ENCODE results near the gene MMP10.
"Not testable (repeated sequence)": the region's sequence is repeated elsewhere in the genome, so short reads cannot be mapped to it uniquely, and the experiment has no call there.

MMP10 gene

GRCh38 chr11:102753267-102753666 lies 27.2 kb downstream of the MMP10 start:
- no peaks in the 10 kb centered on the region for H3K9me3 ChIP-seq (ENCODE audit: insufficient read depth, low read depth, low read length)
- 67% methylated on average over 1 of the region's 1 CpG for whole genome bisulfite sequencing
- H3K27ac ChIP-seq (ENCODE audit: low read depth, low read length): no peak overlapping the region

GRCh38 chr11:102751673-102752072 lies 28.8 kb downstream of the MMP10 start:
- Histone ChIP-seq H3K27ac (ENCODE audit: low read depth, low read length) (peak overlapping the region; percentile 32; the same call in 1 of the 2 replicates), H3K9me3 (ENCODE audit: insufficient read depth, low read depth, low read length) (no peaks in the 10 kb centered on the region), H3K36me3 (ENCODE audit: insufficient read depth, low read length) (no peaks in the 10 kb centered on the region), H3K4me1 (ENCODE audit: insufficient read depth, low read length) (peaks cover 14% of the 10 kb centered on the region), H3K27me3 (ENCODE audit: insufficient read depth, low read length) (no peaks in the 10 kb centered on the region), H3K9ac (ENCODE audit: low read depth, low read length) (peak overlapping the region; percentile 3; the same call in 1 of the 2 replicates), H3K4me3 (ENCODE audit: low read length) (no peak overlapping the region)

More at GRCh38 chr11:102753267-102753666, 27.2 kb downstream of the MMP10 start:
- Histone ChIP-seq H3K36me3 (ENCODE audit: insufficient read depth, low read length) (no peaks in the 10 kb centered on the region), H3K4me3 (ENCODE audit: low read length) (no peak overlapping the region), H3K4me1 (ENCODE audit: insufficient read depth, low read length) (peaks cover 14% of the 10 kb centered on the region), H3K27me3 (ENCODE audit: insufficient read depth, low read length) (no peaks in the 10 kb centered on the region), H3K9ac (ENCODE audit: low read depth, low read length) (no peak overlapping the region)

- no peak overlapping the region for H3K4me3 ChIP-seq (ENCODE audit: low read length)
- peaks cover 14% of the 10 kb centered on the region for H3K4me1 ChIP-seq (ENCODE audit: insufficient read depth, low read length)
- H3K36me3 ChIP-seq (ENCODE audit: insufficient read depth, low read length): no peaks in the 10 kb centered on the region
- H3K27ac ChIP-seq (ENCODE audit: low read depth, low read length): no peak overlapping the region
- no peaks in the 10 kb centered on the region for H3K27me3 ChIP-seq (ENCODE audit: insufficient read depth, low read length)
- no peaks in the 10 kb centered on the region for H3K9me3 ChIP-seq (ENCODE audit: insufficient read depth, low read depth, low read length)
- H3K9ac ChIP-seq (ENCODE audit: low read depth, low read length): no peak overlapping the region
Observed at GRCh38 chr11:102749101-102749722, 31.2 kb downstream of the MMP10 start.

- not testable (repeated sequence) for H3K27ac ChIP-seq (ENCODE audit: low read depth, low read length)
- H3K4me3 ChIP-seq (ENCODE audit: low read length): peak overlapping the region; percentile 52
Observed at GRCh38 chr11:102746746-102747578, 33.5 kb downstream of the MMP10 start.

GRCh38 chr11:102734650-102735049 lies 45.8 kb downstream of the MMP10 start:
- Histone ChIP-seq H3K9me3 (ENCODE audit: insufficient read depth, low read depth, low read length) (no peaks in the 10 kb centered on the region), H3K4me1 (ENCODE audit: insufficient read depth, low read length) (no peaks in the 10 kb centered on the region)

More at GRCh38 chr11:102746746-102747578, 33.5 kb downstream of the MMP10 start:
- not testable (repeated sequence) for H3K9me3 ChIP-seq (ENCODE audit: insufficient read depth, low read depth, low read length); H3K4me1 ChIP-seq (ENCODE audit: insufficient read depth, low read length); H3K27me3 ChIP-seq (ENCODE audit: insufficient read depth, low read length); H3K36me3 ChIP-seq (ENCODE audit: insufficient read depth, low read length)
- WGBS: 46% methylated on average over 31 of the region's 32 CpGs
- H3K9ac ChIP-seq (ENCODE audit: low read depth, low read length): peak overlapping the region; percentile 57; the same call in 1 of the 2 replicates

GRCh38 chr11:102733232-102733875 lies 47.1 kb downstream of the MMP10 start:
- Histone ChIP-seq H3K27ac (ENCODE audit: low read depth, low read length) (no peak overlapping the region), H3K27me3 (ENCODE audit: insufficient read depth, low read length) (no peaks in the 10 kb centered on the region)
- WGBS: 58% methylated on average over 8 of the region's 8 CpGs

More at GRCh38 chr11:102734650-102735049, 45.8 kb downstream of the MMP10 start:
- no peaks in the 10 kb centered on the region for H3K36me3 ChIP-seq (ENCODE audit: insufficient read depth, low read length)
- H3K27me3 ChIP-seq (ENCODE audit: insufficient read depth, low read length): no peaks in the 10 kb centered on the region
- H3K27ac ChIP-seq (ENCODE audit: low read depth, low read length): no peak overlapping the region
- no peak overlapping the region for H3K4me3 ChIP-seq (ENCODE audit: low read length)
- H3K9ac ChIP-seq (ENCODE audit: low read depth, low read length): no peak overlapping the region

GRCh38 chr11:102730944-102731343 lies 49.5 kb downstream of the MMP10 start:
- H3K27ac ChIP-seq (ENCODE audit: low read depth, low read length); H3K9me3 ChIP-seq (ENCODE audit: insufficient read depth, low read depth, low read length); H3K36me3 ChIP-seq (ENCODE audit: insufficient read depth, low read length); H3K4me1 ChIP-seq (ENCODE audit: insufficient read depth, low read length); H3K27me3 ChIP-seq (ENCODE audit: insufficient read depth, low read length); H3K4me3 ChIP-seq (ENCODE audit: low read length); H3K9ac ChIP-seq (ENCODE audit: low read depth, low read length): not testable (repeated sequence)
- 45% methylated on average over 8 of the region's 8 CpGs for WGBS

More at GRCh38 chr11:102733232-102733875, 47.1 kb downstream of the MMP10 start:
- H3K4me1 ChIP-seq (ENCODE audit: insufficient read depth, low read length): no peaks in the 10 kb centered on the region
- no peaks in the 10 kb centered on the region for H3K9me3 ChIP-seq (ENCODE audit: insufficient read depth, low read depth, low read length)
- H3K9ac ChIP-seq (ENCODE audit: low read depth, low read length): no peak overlapping the region
- no peaks in the 10 kb centered on the region for H3K36me3 ChIP-seq (ENCODE audit: insufficient read depth, low read length)
- H3K4me3 ChIP-seq (ENCODE audit: low read length): no peak overlapping the region

GRCh38 chr11:102729849-102730815 lies 50.3 kb downstream of the MMP10 start:
- no peaks in the 10 kb centered on the region for H3K9me3 ChIP-seq (ENCODE audit: insufficient read depth, low read depth, low read length)
- H3K4me1 ChIP-seq (ENCODE audit: insufficient read depth, low read length): no peaks in the 10 kb centered on the region
- no peak overlapping the region for H3K4me3 ChIP-seq (ENCODE audit: low read length)
- H3K36me3 ChIP-seq (ENCODE audit: insufficient read depth, low read length): no peaks in the 10 kb centered on the region
- H3K9ac ChIP-seq (ENCODE audit: low read depth, low read length): no peak overlapping the region
- no peaks in the 10 kb centered on the region for H3K27me3 ChIP-seq (ENCODE audit: insufficient read depth, low read length)
- no peak overlapping the region for H3K27ac ChIP-seq (ENCODE audit: low read depth, low read length)
- WGBS: 93% methylated on average over 9 of the region's 9 CpGs

- no peaks in the 10 kb centered on the region for H3K4me1 ChIP-seq (ENCODE audit: insufficient read depth, low read length)
- H3K36me3 ChIP-seq (ENCODE audit: insufficient read depth, low read length): no peaks in the 10 kb centered on the region
- no peak overlapping the region for H3K4me3 ChIP-seq (ENCODE audit: low read length)
- no peak overlapping the region for H3K27ac ChIP-seq (ENCODE audit: low read depth, low read length)
- WGBS: 85% methylated on average over 2 of the region's 2 CpGs
- no peaks in the 10 kb centered on the region for H3K27me3 ChIP-seq (ENCODE audit: insufficient read depth, low read length)
- no peak overlapping the region for H3K9ac ChIP-seq (ENCODE audit: low read depth, low read length)
- H3K9me3 ChIP-seq (ENCODE audit: insufficient read depth, low read depth, low read length): 0 out of 2 replicates have a peak, but pooled peaks cover under 1% of the 10 kb centered on the region
Observed at GRCh38 chr11:102727890-102728289, 52.5 kb downstream of the MMP10 start.

GRCh38 chr11:102724904-102725500 lies 55.4 kb downstream of the MMP10 start, which contains the start of gene MMP8:
Gene MMP8 (minus strand): TSS chr11:102724954. CDS start chr11:102724855, 99 bp downstream.
- WGBS: 42% methylated on average over 2 of the region's 2 CpGs
- Histone ChIP-seq H3K4me3 (ENCODE audit: low read length) (no peak within 1 kb of the TSS), H3K27ac (ENCODE audit: low read depth, low read length) (no peak within 1 kb of the TSS), H3K9me3 (ENCODE audit: insufficient read depth, low read depth, low read length) (0 out of 2 replicates have a peak, but pooled peaks cover 4% of the 10 kb centered on the region), H3K4me1 (ENCODE audit: insufficient read depth, low read length) (no peaks in the 10 kb centered on the region), H3K36me3 (ENCODE audit: insufficient read depth, low read length) (no peaks in the 10 kb centered on the region), H3K27me3 (ENCODE audit: insufficient read depth, low read length) (no peaks in the 10 kb centered on the region), H3K9ac (ENCODE audit: low read depth, low read length) (no peak within 1 kb of the TSS)
